Measurements from ENCODE around the gene ZNF597.

ZNF597 gene

GRCh38 chr16:3443108-3444031 lies at the start of gene ZNF597, which contains the start of gene NAA60:
Gene ZNF597, minus strand, starts transcription at chr16:3443504. Its CDS starts 351 bp downstream, at chr16:3443153.
Gene NAA60, plus strand, starts transcription at chr16:3443680. Its CDS starts 32,548 bp downstream, at chr16:3476228.
- no peak for DNase-seq

- no peak for DNase-seq
Observed at GRCh38 chr16:3492356-3492755, 49.1 kb upstream of the ZNF597 start.

- DNase-seq = no peak
Observed at GRCh38 chr16:3490911-3491629, 47.8 kb upstream of the ZNF597 start.

- DNase-seq = no peak
Observed at GRCh38 chr16:3488801-3489200, 45.5 kb upstream of the ZNF597 start.

GRCh38 chr16:3487521-3488410 lies 44.5 kb upstream of the ZNF597 start:
- DNase-seq = no peak

- DNase-seq = no peak
Observed at GRCh38 chr16:3486506-3487215, 43.4 kb upstream of the ZNF597 start.

- no peak for DNase-seq
Observed at GRCh38 chr16:3485821-3486505, 42.7 kb upstream of the ZNF597 start.

GRCh38 chr16:3485097-3485745 lies 41.9 kb upstream of the ZNF597 start:
- DNase-seq = no peak

- no peak for DNase-seq
Observed at GRCh38 chr16:3484318-3485096, 41.2 kb upstream of the ZNF597 start.

GRCh38 chr16:3482659-3483241 lies 39.4 kb upstream of the ZNF597 start:
- peak; percentile 15 for DNase-seq

- peak; percentile 13 for DNase-seq
Observed at GRCh38 chr16:3481696-3482658, 38.7 kb upstream of the ZNF597 start.

GRCh38 chr16:3480901-3481695 lies 37.8 kb upstream of the ZNF597 start:
- peak; percentile 19 for DNase-seq

GRCh38 chr16:3479654-3480216 lies 36.4 kb upstream of the ZNF597 start:
- DNase-seq = no peak

- no peak for DNase-seq
Observed at GRCh38 chr16:3478242-3478925, 35.1 kb upstream of the ZNF597 start.

- DNase-seq = no peak
Observed at GRCh38 chr16:3476409-3476808, 33.1 kb upstream of the ZNF597 start.

GRCh38 chr16:3475604-3476375 lies 32.5 kb upstream of the ZNF597 start:
- DNase-seq = no peak

All from 8988T (cell line).